ENCODE results near the gene RGS16. TPM values are rescaled to one million over a fixed set of nuclear protein-coding genes. Genes with fewer than 3 reads are reported as not detected.

The RGS16 gene
- total RNA-seq, 1 experiment from 2014 or later, result 0.23 TPM

DNA sequence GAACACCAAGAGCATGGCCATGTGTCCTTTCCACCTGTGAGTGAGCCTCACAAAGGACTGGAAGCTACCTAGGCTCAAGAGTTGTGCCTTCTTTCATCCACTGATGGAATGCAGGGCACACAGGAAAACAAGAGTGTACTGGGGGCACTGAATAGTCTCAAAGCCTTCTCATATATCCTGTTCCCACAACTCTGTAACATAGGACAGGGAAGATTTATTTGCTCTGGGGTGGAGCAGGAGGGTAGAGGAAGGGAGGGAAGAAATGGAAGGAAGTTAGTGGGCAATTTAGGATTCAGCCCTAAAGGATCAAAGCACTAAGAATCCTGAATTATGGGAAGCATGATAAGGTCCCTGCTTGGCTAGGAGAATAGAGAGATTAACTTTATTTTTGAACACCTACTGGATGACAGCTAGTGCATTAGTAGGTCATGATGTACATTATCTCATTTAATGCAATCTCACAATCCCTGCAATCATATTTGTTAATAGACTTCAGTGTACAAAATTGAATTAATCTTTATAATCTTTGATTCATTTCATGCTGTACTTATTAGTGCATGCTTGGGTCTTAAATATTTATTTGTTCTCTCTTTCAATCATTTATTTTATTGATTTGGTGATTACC is 27.0 kb upstream of the RGS16 start:
- in situ Hi-C loops (cut with HindIII; ENCODE audit: low pct_unique_long_range_greater_than_20kb, low sequenced_read_pairs) (no loop called here), intact Hi-C loops (cut with micrococcal nuclease; ENCODE audit: unreplicated experiment) (no loop called here)
- H3K27me3 ChIP-seq (ENCODE audit: control insufficient read depth, insufficient read depth, low read length), result 0 out of 2 replicates have a peak, but pooled peaks cover 2% of the 10 kb centered on the region
- ChIA-PET POLR2A (no interaction called here), CTCF (no interaction called here)
- no peaks in the 10 kb centered on the region for H3K9me3 ChIP-seq (ENCODE audit: control insufficient read depth, insufficient read depth, low read depth, low read length)
- no peak for TF ChIP-seq TCF7L2 (IDR thresholded peaks at IDR 0.05; ENCODE audit: low read depth, low read length)
- TF ChIP-seq, protein P1, sequence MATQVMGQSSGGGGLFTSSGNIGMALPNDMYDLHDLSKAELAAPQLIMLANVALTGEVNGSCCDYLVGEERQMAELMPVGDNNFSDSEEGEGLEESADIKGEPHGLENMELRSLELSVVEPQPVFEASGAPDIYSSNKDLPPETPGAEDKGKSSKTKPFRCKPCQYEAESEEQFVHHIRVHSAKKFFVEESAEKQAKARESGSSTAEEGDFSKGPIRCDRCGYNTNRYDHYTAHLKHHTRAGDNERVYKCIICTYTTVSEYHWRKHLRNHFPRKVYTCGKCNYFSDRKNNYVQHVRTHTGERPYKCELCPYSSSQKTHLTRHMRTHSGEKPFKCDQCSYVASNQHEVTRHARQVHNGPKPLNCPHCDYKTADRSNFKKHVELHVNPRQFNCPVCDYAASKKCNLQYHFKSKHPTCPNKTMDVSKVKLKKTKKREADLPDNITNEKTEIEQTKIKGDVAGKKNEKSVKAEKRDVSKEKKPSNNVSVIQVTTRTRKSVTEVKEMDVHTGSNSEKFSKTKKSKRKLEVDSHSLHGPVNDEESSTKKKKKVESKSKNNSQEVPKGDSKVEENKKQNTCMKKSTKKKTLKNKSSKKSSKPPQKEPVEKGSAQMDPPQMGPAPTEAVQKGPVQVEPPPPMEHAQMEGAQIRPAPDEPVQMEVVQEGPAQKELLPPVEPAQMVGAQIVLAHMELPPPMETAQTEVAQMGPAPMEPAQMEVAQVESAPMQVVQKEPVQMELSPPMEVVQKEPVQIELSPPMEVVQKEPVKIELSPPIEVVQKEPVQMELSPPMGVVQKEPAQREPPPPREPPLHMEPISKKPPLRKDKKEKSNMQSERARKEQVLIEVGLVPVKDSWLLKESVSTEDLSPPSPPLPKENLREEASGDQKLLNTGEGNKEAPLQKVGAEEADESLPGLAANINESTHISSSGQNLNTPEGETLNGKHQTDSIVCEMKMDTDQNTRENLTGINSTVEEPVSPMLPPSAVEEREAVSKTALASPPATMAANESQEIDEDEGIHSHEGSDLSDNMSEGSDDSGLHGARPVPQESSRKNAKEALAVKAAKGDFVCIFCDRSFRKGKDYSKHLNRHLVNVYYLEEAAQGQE (IDR thresholded peaks at IDR 0.05; ENCODE audit: insufficient read depth in 1 of 2, low read depth in 2 of 2, low read length in 1 of 2), result no peak
- no peak for TF ChIP-seq CTCF (IDR thresholded peaks at IDR 0.05)
- TF ChIP-seq POLR2AphosphoS5 (IDR thresholded peaks at IDR 0.05; ENCODE audit: low read depth, low read length), result no peak
- TF ChIP-seq SIN3A (IDR thresholded peaks at IDR 0.05; ENCODE audit: borderline replicate concordance, insufficient read depth, low read depth, low read length), result no peak
- H3K4me3 ChIP-seq (ENCODE audit: low read depth in 2 of 2, low read length in 2 of 2), result no peak overlapping the region
- no peaks in the 10 kb centered on the region for H3K36me3 ChIP-seq (ENCODE audit: control insufficient read depth, insufficient read depth, low read length)
- no peaks in the 10 kb centered on the region for H3K4me1 ChIP-seq (ENCODE audit: control insufficient read depth, insufficient read depth, low read length)
- no peak for DNase-seq (ENCODE audit: low read depth, low spot score)
- no TSS peak for BruUV-seq (replicated peaks)
- ATAC-seq, result no peak
- no peak overlapping the region for H3K27ac ChIP-seq (ENCODE audit: low read length)

DNA sequence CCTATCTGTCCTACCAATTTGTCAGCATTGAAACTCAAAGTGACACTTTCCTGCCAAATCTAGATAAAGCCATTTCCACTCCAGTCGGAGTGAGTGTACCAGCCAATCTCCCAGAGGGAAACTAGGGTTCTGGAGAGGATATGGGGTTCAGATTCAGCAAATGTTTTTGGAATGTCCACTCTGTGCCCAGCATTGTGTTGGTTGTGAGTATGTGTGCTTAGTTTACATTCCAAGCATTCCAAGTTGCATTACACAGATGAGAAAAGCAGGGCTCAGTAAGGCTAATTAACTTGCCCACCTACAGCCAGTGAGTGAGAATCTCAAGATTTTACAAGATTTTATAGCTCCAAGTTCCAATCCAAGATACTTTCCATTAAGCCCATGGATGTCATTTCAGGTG is 26.4 kb upstream of the RGS16 start:
- Histone ChIP-seq H3K4me3 (ENCODE audit: low read depth in 2 of 2, low read length in 2 of 2) (no peak overlapping the region), H3K36me3 (ENCODE audit: control insufficient read depth, insufficient read depth, low read length) (no peaks in the 10 kb centered on the region), H3K9me3 (ENCODE audit: control insufficient read depth, insufficient read depth, low read depth, low read length) (no peaks in the 10 kb centered on the region), H3K4me1 (ENCODE audit: control insufficient read depth, insufficient read depth, low read length) (no peaks in the 10 kb centered on the region), H3K27me3 (ENCODE audit: control insufficient read depth, insufficient read depth, low read length) (0 out of 2 replicates have a peak, but pooled peaks cover 2% of the 10 kb centered on the region), H3K27ac (ENCODE audit: low read length) (no peak overlapping the region)
- ATAC-seq (no peak), DNase-seq (ENCODE audit: low read depth, low spot score) (no peak)
- CTCF ChIA-PET, result no interaction called here
- intact Hi-C loops (cut with micrococcal nuclease; ENCODE audit: unreplicated experiment) (no loop called here), in situ Hi-C loops (cut with HindIII; ENCODE audit: low pct_unique_long_range_greater_than_20kb, low sequenced_read_pairs) (no loop called here)
- no peak for TF ChIP-seq SIN3A (IDR thresholded peaks at IDR 0.05; ENCODE audit: borderline replicate concordance, insufficient read depth, low read depth, low read length)
- TF ChIP-seq POLR2AphosphoS5 (IDR thresholded peaks at IDR 0.05; ENCODE audit: low read depth, low read length), result no peak
- TF ChIP-seq CTCF (IDR thresholded peaks at IDR 0.05), result no peak
- TF ChIP-seq TCF7L2 (IDR thresholded peaks at IDR 0.05; ENCODE audit: low read depth, low read length), result no peak
- TF ChIP-seq, protein P1 (IDR thresholded peaks at IDR 0.05; ENCODE audit: insufficient read depth in 1 of 2, low read depth in 2 of 2, low read length in 1 of 2), result no peak
- POLR2A ChIA-PET, result no interaction called here
- no TSS peak for BruUV-seq (replicated peaks)
